Measurements from ENCODE around the gene WDR1.

The WDR1 gene

DNA sequence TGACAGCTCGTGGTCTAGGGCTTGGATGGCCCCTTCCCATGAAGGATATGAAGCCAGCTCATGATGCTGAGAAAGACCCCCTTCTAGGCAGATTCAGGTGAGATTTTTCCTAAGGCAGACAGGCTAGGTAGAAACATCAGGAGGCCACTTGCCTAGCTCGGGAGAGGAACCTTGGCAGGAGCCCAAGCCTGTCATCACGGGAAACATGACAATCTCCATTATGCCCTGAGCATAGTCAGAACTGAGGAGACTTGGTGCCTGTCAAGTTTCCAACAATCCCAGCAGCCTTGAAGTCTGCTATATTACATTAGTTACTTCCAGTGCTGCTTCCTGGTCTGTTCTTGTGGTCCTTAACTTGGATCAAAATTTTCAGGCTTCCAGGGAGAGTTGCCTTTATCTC, 18.7 kb upstream of the WDR1 start:
- TF ChIP-seq EZH2phosphoT487 (IDR thresholded peaks at IDR 0.05; ENCODE audit: borderline replicate concordance, low read length): no peak
- TF ChIP-seq CTCF (IDR thresholded peaks at IDR 0.05; ENCODE audit: low read depth, low read length, poor library complexity, severe bottlenecking): no peak
- H3K36me3 ChIP-seq (ENCODE audit: control insufficient read depth, low read length): no peaks in the 10 kb centered on the region
- H3K79me2 ChIP-seq (ENCODE audit: control insufficient read depth, low read length): no peaks in the 10 kb centered on the region
- no peaks in the 10 kb centered on the region; the same call in 1 of the 2 replicates for H3K27me3 ChIP-seq (ENCODE audit: control insufficient read depth, low read length)
- no peak overlapping the region for H3K4me2 ChIP-seq (ENCODE audit: low read length)
- H3K9me2 ChIP-seq (replicated peaks; ENCODE audit: control insufficient read depth, low read length): no peaks in the 10 kb centered on the region
- no peaks in the 10 kb centered on the region for H4K20me1 ChIP-seq (ENCODE audit: control insufficient read depth, insufficient read depth, low read depth, low read length)
- H3K4me1 ChIP-seq (ENCODE audit: control insufficient read depth, low read length): no peaks in the 10 kb centered on the region
- no peak overlapping the region for H3K4me3 ChIP-seq (ENCODE audit: low read length)
- H3K9me3 ChIP-seq (ENCODE audit: control insufficient read depth, insufficient read depth, low read length): no peaks in the 10 kb centered on the region
- H3F3A ChIP-seq (ENCODE audit: control insufficient read depth, insufficient read depth): no peaks in the 10 kb centered on the region
- H3K27ac ChIP-seq (ENCODE audit: low read depth, low read length): no peak overlapping the region

- no peak for TF ChIP-seq CTCF (IDR thresholded peaks at IDR 0.05; ENCODE audit: low read depth, low read length, poor library complexity, severe bottlenecking)
- no peak for TF ChIP-seq EZH2phosphoT487 (IDR thresholded peaks at IDR 0.05; ENCODE audit: borderline replicate concordance, low read length)
- Histone ChIP-seq H3K27me3 (ENCODE audit: control insufficient read depth, low read length) (peaks cover 5% of the 10 kb centered on the region; the same call in 1 of the 2 replicates), H3K4me2 (ENCODE audit: low read length) (no peak overlapping the region), H3K4me3 (ENCODE audit: low read length) (no peak overlapping the region), H3K4me1 (ENCODE audit: control insufficient read depth, low read length) (no peaks in the 10 kb centered on the region), H3K9me2 (replicated peaks; ENCODE audit: control insufficient read depth, low read length) (no peaks in the 10 kb centered on the region), H3K36me3 (ENCODE audit: control insufficient read depth, low read length) (no peaks in the 10 kb centered on the region), H4K20me1 (ENCODE audit: control insufficient read depth, insufficient read depth, low read depth, low read length) (no peaks in the 10 kb centered on the region), H3K27ac (ENCODE audit: low read depth, low read length) (no peak overlapping the region), H3F3A (ENCODE audit: control insufficient read depth, insufficient read depth) (no peaks in the 10 kb centered on the region), H3K79me2 (ENCODE audit: control insufficient read depth, low read length) (no peaks in the 10 kb centered on the region), H3K9me3 (ENCODE audit: control insufficient read depth, insufficient read depth, low read length) (no peaks in the 10 kb centered on the region)
Observed at GRCh38 chr4:10134141-10134540, 17.5 kb upstream of the WDR1 start.

DNA sequence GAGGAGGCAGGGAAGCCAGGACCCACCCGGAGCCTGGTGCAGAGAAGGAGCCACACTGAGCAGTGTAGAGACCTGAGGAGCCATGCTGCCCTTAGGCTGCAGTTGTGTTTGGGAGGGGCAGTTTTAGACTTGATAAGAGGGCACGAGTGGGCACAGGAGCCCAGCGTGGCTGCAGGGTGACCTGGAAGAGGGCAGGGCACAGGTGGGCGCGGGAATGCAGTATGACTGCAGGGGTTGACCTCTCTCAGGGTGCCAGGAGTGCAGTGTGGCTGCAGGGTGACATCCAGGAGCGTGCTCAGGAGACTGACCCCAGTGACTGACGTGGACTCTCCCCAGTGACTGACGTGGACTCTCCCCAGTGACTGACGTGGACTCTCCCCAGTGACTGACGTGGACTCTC, 14.6 kb upstream of the WDR1 start:
- Histone ChIP-seq H4K20me1 (ENCODE audit: control insufficient read depth, insufficient read depth, low read depth, low read length) (no peaks in the 10 kb centered on the region), H3K27me3 (ENCODE audit: control insufficient read depth, low read length) (peaks cover 5% of the 10 kb centered on the region; the same call in 1 of the 2 replicates), H3K9me3 (ENCODE audit: control insufficient read depth, insufficient read depth, low read length) (no peaks in the 10 kb centered on the region), H3K36me3 (ENCODE audit: control insufficient read depth, low read length) (no peaks in the 10 kb centered on the region), H3K4me3 (ENCODE audit: low read length) (no peak overlapping the region), H3K27ac (ENCODE audit: low read depth, low read length) (no peak overlapping the region), H3K79me2 (ENCODE audit: control insufficient read depth, low read length) (no peaks in the 10 kb centered on the region), H3K4me1 (ENCODE audit: control insufficient read depth, low read length) (no peaks in the 10 kb centered on the region), H3K9me2 (replicated peaks; ENCODE audit: control insufficient read depth, low read length) (no peaks in the 10 kb centered on the region), H3F3A (ENCODE audit: control insufficient read depth, insufficient read depth) (no peaks in the 10 kb centered on the region), H3K4me2 (ENCODE audit: low read length) (no peak overlapping the region)
- TF ChIP-seq CTCF (IDR thresholded peaks at IDR 0.05; ENCODE audit: low read depth, low read length, poor library complexity, severe bottlenecking) (no peak), EZH2phosphoT487 (IDR thresholded peaks at IDR 0.05; ENCODE audit: borderline replicate concordance, low read length) (no peak)

Data from DOHH2 (cell line).